ENCODE measurements around the gene PDZK1.
"Not testable (repeated sequence)": the region's sequence is repeated elsewhere in the genome, so short reads cannot be mapped to it uniquely, and the experiment has no call there.

The PDZK1 gene

GRCh38 chr1:145707183-145707867, at the start of gene PDZK1:
PDZK1 (minus strand) TSS chr1:145707368; CDS start chr1:145688021, 19,347 bp downstream.
- no peak for DNase-seq

GRCh38 chr1:145751491-145752037, 44.4 kb upstream of the PDZK1 start:
- DNase-seq, result no peak

- DNase-seq, result no peak
Measured at GRCh38 chr1:145750426-145750825, 43.3 kb upstream of the PDZK1 start.

- DNase-seq, result no peak
Measured at GRCh38 chr1:145747398-145748247, 40.5 kb upstream of the PDZK1 start.

GRCh38 chr1:145740269-145740668, 33.1 kb upstream of the PDZK1 start:
- DNase-seq, result no peak

GRCh38 chr1:145736191-145736590, 29.0 kb upstream of the PDZK1 start:
- no peak for DNase-seq

GRCh38 chr1:145730900-145731299, 23.7 kb upstream of the PDZK1 start:
- DNase-seq, result peak; percentile 57

- peak; percentile 30 for DNase-seq
Measured at GRCh38 chr1:145730467-145730866, 23.3 kb upstream of the PDZK1 start.

- peak; percentile 12 for DNase-seq
Measured at GRCh38 chr1:145729666-145730436, 22.7 kb upstream of the PDZK1 start.

- peak; percentile 25 for DNase-seq
Measured at GRCh38 chr1:145729196-145729595, 22.0 kb upstream of the PDZK1 start.

GRCh38 chr1:145726193-145726592, 19.0 kb upstream of the PDZK1 start:
- not testable (repeated sequence) for DNase-seq

GRCh38 chr1:145720878-145721671, 13.9 kb upstream of the PDZK1 start:
- peak; percentile 87 for DNase-seq

- DNase-seq, result peak; percentile 66
Measured at GRCh38 chr1:145720556-145720877, 13.3 kb upstream of the PDZK1 start.

GRCh38 chr1:145719230-145720079, 12.3 kb upstream of the PDZK1 start, which contains the start of gene CD160:
CD160 (plus strand) TSS chr1:145719499; CDS start chr1:145728328, 8,829 bp downstream.
- DNase-seq, result peak; percentile 49

- DNase-seq, result not testable (repeated sequence)
Measured at GRCh38 chr1:145718465-145718864, 11.3 kb upstream of the PDZK1 start.

- peak; percentile 23 for DNase-seq
Measured at GRCh38 chr1:145717833-145718232, 10.7 kb upstream of the PDZK1 start.

GRCh38 chr1:145716641-145717345, 9.6 kb upstream of the PDZK1 start:
- DNase-seq, result peak; percentile 92

GRCh38 chr1:145714524-145715111, 7.5 kb upstream of the PDZK1 start:
- DNase-seq, result peak; percentile 46

- DNase-seq, result peak; percentile 86
Measured at GRCh38 chr1:145711213-145711651, 4.1 kb upstream of the PDZK1 start.
